Mucosa of rectum (tissue), 2 donors: ENCODE measurements around the gene GPR143.

Experiments
- H3K27ac ChIP-seq, 2 donors: one replicate each; pipeline ENCODE4 v1.7.0; 2013; ENCODE audit warnings: inconsistent platforms in 2 of 2, low read depth in 2 of 2, low read length in 2 of 2
- H3K27me3 ChIP-seq, 2 donors: one replicate each; pipeline ENCODE4 v1.7.0; 2013; ENCODE audit warnings: low read length in 2 of 2; ENCODE audit not compliant: control insufficient read depth in 2 of 2, insufficient read depth in 2 of 2
- H3K36me3 ChIP-seq, 2 donors: one replicate each; pipeline ENCODE4 v1.7.0; 2013; ENCODE audit warnings: low read length in 2 of 2; ENCODE audit not compliant: control insufficient read depth in 2 of 2, insufficient read depth in 2 of 2
- H3K4me1 ChIP-seq, 2 donors: one replicate each; pipeline ENCODE4 v1.7.0; 2013; ENCODE audit warnings: low read length in 2 of 2, mild to moderate bottlenecking in 1 of 2; ENCODE audit not compliant: control insufficient read depth in 2 of 2, insufficient read depth in 2 of 2
- H3K4me3 ChIP-seq, 2 donors: one replicate each; pipeline ENCODE4 v1.7.0; 2013; ENCODE audit warnings: low read length in 2 of 2
- H3K9ac ChIP-seq, 2 donors: one replicate each; pipeline ENCODE4 v1.7.0; 2013; ENCODE audit warnings: low read length in 2 of 2, low read depth in 1 of 2, mild to moderate bottlenecking in 1 of 2
- H3K9me3 ChIP-seq, 2 donors: one replicate each; pipeline ENCODE4 v1.7.0; 2013; ENCODE audit warnings: low read length in 2 of 2; ENCODE audit not compliant: control insufficient read depth in 2 of 2
- donor health status: healthy.
- donor health status: Normal muscosa, but diverticular disease.

Gene GPR143

GRCh38 chrX:9710332-9710731 lies 55.3 kb downstream of the GPR143 start:
- H3K4me1 ChIP-seq, result peaks cover 0 to 4% of the 10 kb centered on the region in 2 donors
- no peak overlapping the region for H3K9ac ChIP-seq
- no peaks in the 10 kb centered on the region for H3K9me3 ChIP-seq
- no peak overlapping the region for H3K27ac ChIP-seq
- no peaks in the 10 kb centered on the region for H3K27me3 ChIP-seq
- H3K36me3 ChIP-seq, result peaks cover 0 to 9% of the 10 kb centered on the region in 2 donors
- H3K4me3 ChIP-seq, result no peak overlapping the region

GRCh38 chrX:9708923-9709553 lies 56.6 kb downstream of the GPR143 start:
- H3K4me1 ChIP-seq, result peaks cover 0 to 4% of the 10 kb centered on the region in 2 donors
- peaks cover 0 to 3% of the 10 kb centered on the region in 2 donors for H3K36me3 ChIP-seq
- no peak overlapping the region for H3K27ac ChIP-seq
- no peaks in the 10 kb centered on the region for H3K27me3 ChIP-seq
- H3K4me3 ChIP-seq, result no peak overlapping the region
- no peaks in the 10 kb centered on the region for H3K9me3 ChIP-seq
- no peak overlapping the region for H3K9ac ChIP-seq

GRCh38 chrX:9708086-9708485 lies 57.6 kb downstream of the GPR143 start:
- Histone ChIP-seq H3K9me3 (no peaks in the 10 kb centered on the region), H3K27ac (no peak overlapping the region), H3K4me3 (no peak overlapping the region), H3K36me3 (peaks cover 0 to 3% of the 10 kb centered on the region in 2 donors), H3K9ac (no peak overlapping the region), H3K27me3 (no peaks in the 10 kb centered on the region), H3K4me1 (peaks cover 0 to 4% of the 10 kb centered on the region in 2 donors)

- H3K4me1 ChIP-seq, result peaks cover 0 to 4% of the 10 kb centered on the region in 2 donors
- no peak overlapping the region for H3K27ac ChIP-seq
- H3K27me3 ChIP-seq, result no peaks in the 10 kb centered on the region
- H3K4me3 ChIP-seq, result no peak overlapping the region
- no peaks in the 10 kb centered on the region for H3K9me3 ChIP-seq
- H3K36me3 ChIP-seq, result peaks cover 0 to 3% of the 10 kb centered on the region in 2 donors
- no peak overlapping the region for H3K9ac ChIP-seq
Measured at GRCh38 chrX:9707306-9708033, 58.2 kb downstream of the GPR143 start.

- Histone ChIP-seq H3K4me1 (peaks cover 0 to 4% of the 10 kb centered on the region in 2 donors), H3K4me3 (no peak overlapping the region), H3K9me3 (no peaks in the 10 kb centered on the region), H3K36me3 (peaks cover 0 to 3% of the 10 kb centered on the region in 2 donors), H3K27ac (no peak overlapping the region), H3K27me3 (no peaks in the 10 kb centered on the region), H3K9ac (no peak overlapping the region)
Measured at GRCh38 chrX:9706421-9706820, 59.2 kb downstream of the GPR143 start.

DNA sequence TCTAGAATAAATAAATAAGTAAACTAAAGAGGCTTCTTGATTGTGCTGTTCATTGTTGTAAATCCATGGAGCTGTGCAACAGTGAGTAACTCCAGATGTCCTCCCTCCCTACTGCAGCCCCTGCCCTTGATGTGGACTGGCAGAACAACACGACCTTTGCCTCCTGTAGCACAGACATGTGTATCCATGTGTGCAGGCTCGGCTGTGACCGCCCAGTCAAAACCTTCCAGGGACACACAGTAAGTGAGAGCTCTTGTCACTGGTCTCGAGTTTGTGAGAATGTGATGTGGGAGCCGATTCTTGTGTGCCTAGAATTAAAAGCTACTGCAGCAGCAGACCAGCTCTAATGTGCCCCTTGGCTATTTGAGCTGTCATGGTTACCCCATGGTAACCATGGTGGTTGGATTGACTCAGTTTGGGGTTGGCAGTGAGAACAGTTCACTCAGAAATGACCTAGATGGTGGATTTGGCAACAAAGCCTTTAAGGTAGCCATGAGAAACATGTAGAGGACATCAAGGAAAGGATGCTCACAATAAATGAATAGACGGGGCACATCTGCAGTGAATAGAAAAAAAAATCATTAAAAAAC lies 60.7 kb downstream of the GPR143 start:
- H3K27me3 ChIP-seq, result no peaks in the 10 kb centered on the region
- peaks cover 0 to 3% of the 10 kb centered on the region in 2 donors for H3K36me3 ChIP-seq
- H3K4me1 ChIP-seq, result peaks cover 0 to 4% of the 10 kb centered on the region in 2 donors
- H3K27ac ChIP-seq, result no peak overlapping the region
- no peak overlapping the region for H3K9ac ChIP-seq
- no peaks in the 10 kb centered on the region for H3K9me3 ChIP-seq
- H3K4me3 ChIP-seq, result no peak overlapping the region

GRCh38 chrX:9703406-9703805 lies 62.2 kb downstream of the GPR143 start:
- Histone ChIP-seq H3K27ac (no peak overlapping the region), H3K9me3 (no peaks in the 10 kb centered on the region), H3K36me3 (no peaks in the 10 kb centered on the region), H3K4me1 (no peaks in the 10 kb centered on the region), H3K27me3 (no peaks in the 10 kb centered on the region), H3K9ac (no peak overlapping the region), H3K4me3 (no peak overlapping the region)

GRCh38 chrX:9701790-9702189 lies 63.9 kb downstream of the GPR143 start:
- Histone ChIP-seq H3K9me3 (no peaks in the 10 kb centered on the region), H3K27ac (no peak overlapping the region), H3K27me3 (no peaks in the 10 kb centered on the region), H3K4me3 (no peak overlapping the region), H3K4me1 (no peaks in the 10 kb centered on the region), H3K36me3 (peaks cover 0 to 2% of the 10 kb centered on the region in 2 donors), H3K9ac (no peak overlapping the region)

- no peaks in the 10 kb centered on the region for H3K4me1 ChIP-seq
- H3K9me3 ChIP-seq, result no peaks in the 10 kb centered on the region
- H3K27ac ChIP-seq, result no peak overlapping the region
- peaks cover 0 to 2% of the 10 kb centered on the region in 2 donors for H3K36me3 ChIP-seq
- no peak overlapping the region for H3K9ac ChIP-seq
- no peak overlapping the region for H3K4me3 ChIP-seq
- H3K27me3 ChIP-seq, result no peaks in the 10 kb centered on the region
Measured at GRCh38 chrX:9700555-9700954, 65.1 kb downstream of the GPR143 start.

DNA sequence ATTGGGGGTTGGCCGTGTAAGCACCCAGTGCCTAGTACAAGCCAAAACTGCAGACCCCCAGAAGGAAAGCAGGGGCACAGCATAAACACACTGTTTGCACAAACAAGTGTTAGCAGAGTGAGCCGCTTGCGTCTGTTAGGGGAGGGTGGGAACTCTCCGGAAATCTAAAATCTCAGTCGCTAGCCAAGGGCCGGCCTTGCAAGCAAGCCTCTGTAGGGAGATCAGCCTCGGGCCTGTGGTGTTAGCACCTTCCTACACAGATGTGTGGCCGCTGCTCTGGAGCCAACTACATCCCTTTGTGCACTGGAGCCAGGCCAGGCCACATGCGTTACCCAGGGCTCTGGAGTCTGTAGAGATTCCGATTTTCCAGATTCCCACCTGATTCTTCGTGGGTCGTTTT lies 67.1 kb downstream of the GPR143 start:
- Histone ChIP-seq H3K27me3 (no peaks in the 10 kb centered on the region), H3K4me1 (no peaks in the 10 kb centered on the region), H3K4me3 (no peak overlapping the region), H3K27ac (no peak overlapping the region), H3K9ac (no peak overlapping the region), H3K9me3 (no peaks in the 10 kb centered on the region), H3K36me3 (peaks cover 0 to 2% of the 10 kb centered on the region in 2 donors)
